HCT116 (cell line): Measurements from ENCODE around the gene SLC25A51. TPM values are rescaled to one million over a fixed set of nuclear protein-coding genes. Genes with fewer than 3 reads are reported as not detected.

ENCODE experiments used
- ATAC-seq: fragments of 200-7000 bp; cut with Tn5 transposase; 2 replicates; pipeline ENCODE4 v1.9.1; 2020; ENCODE audit warnings: mild to moderate bottlenecking, moderate library complexity
- BruUV-seq: library from RNA; stranded (reverse); fragments of 400-500 nt; replicated peaks from 2 replicates; lab custom pipeline; 2021; lab: Mats Ljungman, UMichigan
- CTCF ChIA-PET: fragments of 300-600 bp; sonication (Branson Sonifier 250); formaldehyde crosslinking; loops from one replicate; lab custom pipeline; 2021; ENCODE audit warnings: antibody characterized with exemption; lab: Charles Lee
- POLR2A ChIA-PET: fragments of 300-600, 350-600 bp; sonication (Branson Sonifier 250); formaldehyde crosslinking; loops from one replicate; lab custom pipeline; 2021; ENCODE audit warnings: antibody characterized with exemption; lab: Charles Lee
- RAD21 ChIA-PET, 2 experiments: fragments of 300-600 bp; sonication (Branson Sonifier 250); formaldehyde crosslinking; loops; one replicate each; lab custom pipeline; 2023; ENCODE audit warnings: low total read pairs in 2 of 2; ENCODE audit not compliant: uncharacterized antibody in 2 of 2, unreplicated experiment in 2 of 2, low non-redundant PET in 1 of 2; lab: Charles Lee
- DNase-seq: peaks from one replicate; pipeline ENCODE4 v3.0.0-alpha.2; 2010; ENCODE audit warnings: low read depth, low spot score
- H2AFZ ChIP-seq: fragments of 200-600 bp; shearing (Covaris generic), sonication (generic); 2 replicates; pipeline ENCODE4 v1.6.1; 2017; ENCODE audit warnings: low read depth, mixed run types, mixed read lengths, antibody characterized with exemption, low read length; ENCODE audit not compliant: poor library complexity, severe bottlenecking
- H3K27ac ChIP-seq: 2 replicates; pipeline ENCODE4 v1.5.1; 2012; ENCODE audit warnings: low read depth, low read length
- H3K27me3 ChIP-seq: fragments of 200-600 bp; sonication (generic); 2 replicates; pipeline ENCODE4 v1.6.1; 2016; ENCODE audit warnings: mixed run types, low read length, mixed read lengths; ENCODE audit not compliant: insufficient read depth
- H3K36me3 ChIP-seq, 2 experiments: fragments of 200-500 bp in 1 of 2; fragments of 200-600 bp in 1 of 2; sonication (Bioruptor generic) in 1 of 2; sonication (generic) in 1 of 2; 2 replicates each; pipeline versions ENCODE4 v1.5.1 to v1.6.1; 2014 to 2016; ENCODE audit warnings: low read length in 2 of 2, inconsistent platforms in 1 of 2, mixed read lengths in 1 of 2, mixed run types in 1 of 2; ENCODE audit not compliant: insufficient read depth in 2 of 2, control insufficient read depth in 1 of 2
- H3K4me1 ChIP-seq, 2 experiments: fragments of 200-600 bp in 1 of 2; sonication (generic) in 1 of 2; 2 replicates each; pipeline versions ENCODE4 v1.5.1 to v1.6.1; 2012 to 2017; ENCODE audit warnings: low read length in 2 of 2, inconsistent platforms in 1 of 2, mild to moderate bottlenecking in 1 of 2, mixed read lengths in 1 of 2, mixed run types in 1 of 2, moderate library complexity in 1 of 2; ENCODE audit not compliant: insufficient read depth in 2 of 2, control insufficient read depth in 1 of 2
- H3K4me2 ChIP-seq: fragments of 200-600 bp; sonication (generic); 2 replicates; pipeline ENCODE4 v1.6.1; 2017; ENCODE audit warnings: mixed run types, low read length, mixed read lengths
- H3K4me3 ChIP-seq, 2 experiments: fragments of 200-600 bp in 1 of 2; sonication (generic) in 1 of 2; replicated peaks in 1 of 2; 2 replicates each; pipeline ENCODE4 v1.5.1; 2011 to 2016; ENCODE audit warnings: low read length in 2 of 2, control low read depth in 1 of 2, low read depth in 1 of 2, mild to moderate bottlenecking in 1 of 2, mixed read lengths in 1 of 2, mixed run types in 1 of 2
- H3K79me2 ChIP-seq: fragments of 200-600 bp; sonication (generic); 2 replicates; pipeline ENCODE4 v1.6.1; 2017; ENCODE audit warnings: mild to moderate bottlenecking, mixed run types, low read length, moderate library complexity, mixed read lengths; ENCODE audit not compliant: insufficient read depth
- H3K9ac ChIP-seq: fragments of 200-600 bp; sonication (generic); 2 replicates; pipeline ENCODE4 v1.6.1; 2016; ENCODE audit warnings: low read length, mixed read lengths
- H3K9me2 ChIP-seq: fragments of 200-600 bp; sonication (generic), shearing (Covaris generic); 2 replicates; pipeline ENCODE4 v1.6.1; 2017; ENCODE audit warnings: mixed run types, mild to moderate bottlenecking, moderate library complexity; ENCODE audit not compliant: insufficient read depth
- H3K9me3 ChIP-seq, 2 experiments: fragments of 200-500 bp in 1 of 2; fragments of 200-600 bp in 1 of 2; sonication (Bioruptor generic) in 1 of 2; sonication (generic) in 1 of 2; 2 replicates each; pipeline ENCODE4 v1.6.1; 2014 to 2017; ENCODE audit warnings: low read length in 2 of 2, mixed read lengths in 2 of 2, inconsistent platforms in 1 of 2, low read depth in 1 of 2, mild to moderate bottlenecking in 1 of 2, mixed run types in 1 of 2, moderate library complexity in 1 of 2; ENCODE audit not compliant: control insufficient read depth in 1 of 2, insufficient read depth in 1 of 2
- H4K20me1 ChIP-seq: fragments of 200-600 bp; sonication (generic), shearing (Covaris generic); 2 replicates; pipeline ENCODE4 v1.6.1; 2017; ENCODE audit warnings: mixed run types, mild to moderate bottlenecking, moderate library complexity; ENCODE audit not compliant: insufficient read depth
- CTCF ChIP-seq, 3 experiments: fragments of 200-600 bp in 1 of 3; sonication (generic) in 1 of 3; IDR thresholded peaks in 2 of 3; conservative IDR thresholded peaks in 1 of 3; 2 replicates each; pipeline ENCODE4 v1.5.1; 2012 to 2017; ENCODE audit warnings: low read depth in 2 of 3, low read length in 2 of 3, antibody characterized with exemption in 1 of 3, borderline replicate concordance in 1 of 3, control low read depth in 1 of 3, mild to moderate bottlenecking in 1 of 3, mixed read lengths in 1 of 3, mixed run types in 1 of 3, moderate library complexity in 1 of 3; ENCODE audit not compliant: insufficient read depth in 1 of 3
- JUND ChIP-seq: IDR thresholded peaks from 2 replicates; pipeline ENCODE4 v1.6.1; 2012
- POLR2A ChIP-seq: IDR thresholded peaks from 2 replicates; pipeline ENCODE4 v1.7.0; 2011; ENCODE audit warnings: borderline replicate concordance; ENCODE audit not compliant: insufficient read depth, insufficient read length; ENCODE audit errors: extremely low read depth
- POLR2AphosphoS5 ChIP-seq: IDR thresholded peaks from 2 replicates; pipeline ENCODE4 v1.6.1; 2011; ENCODE audit warnings: mild to moderate bottlenecking, low read depth, low read length, moderate library complexity
- RAD21 ChIP-seq: IDR thresholded peaks from 2 replicates; pipeline ENCODE4 v1.6.1; 2012; ENCODE audit warnings: low read depth, mild to moderate bottlenecking
- SRF ChIP-seq: IDR thresholded peaks from 2 replicates; pipeline ENCODE4 v1.6.1; 2012; ENCODE audit warnings: low read depth
- YY1 ChIP-seq: IDR thresholded peaks from 2 replicates; pipeline ENCODE4 v1.6.1; 2011; ENCODE audit warnings: low read length, low read depth, moderate library complexity, mild to moderate bottlenecking; ENCODE audit not compliant: insufficient replicate concordance; ENCODE audit errors: extremely low read depth
- ZFX ChIP-seq: fragments of 450-650 bp; IDR thresholded peaks from 2 replicates; pipeline ENCODE4 v1.6.1; 2017
- ZNF274 ChIP-seq: fragments of 200-500 bp; sonication (Bioruptor generic); IDR thresholded peaks from 2 replicates; pipeline ENCODE4 v1.6.1; 2014; ENCODE audit warnings: mild to moderate bottlenecking, low read depth, low read length, inconsistent platforms
- intact Hi-C: fragments of 100-400 bp; cut with micrococcal nuclease; formaldehyde crosslinking; loops from 2 replicates; pipeline ENCODE4 v1.10.0; 2022
- total RNA-seq: library from RNA; stranded (reverse); gene quantifications from one replicate; pipeline ENCODE4 v1.2.1, GENCODE V29; 2021; ENCODE audit not compliant: unreplicated experiment

The SLC25A51 gene
- total RNA-seq, 1 experiment from 2014 or later: 27.3 TPM

DNA sequence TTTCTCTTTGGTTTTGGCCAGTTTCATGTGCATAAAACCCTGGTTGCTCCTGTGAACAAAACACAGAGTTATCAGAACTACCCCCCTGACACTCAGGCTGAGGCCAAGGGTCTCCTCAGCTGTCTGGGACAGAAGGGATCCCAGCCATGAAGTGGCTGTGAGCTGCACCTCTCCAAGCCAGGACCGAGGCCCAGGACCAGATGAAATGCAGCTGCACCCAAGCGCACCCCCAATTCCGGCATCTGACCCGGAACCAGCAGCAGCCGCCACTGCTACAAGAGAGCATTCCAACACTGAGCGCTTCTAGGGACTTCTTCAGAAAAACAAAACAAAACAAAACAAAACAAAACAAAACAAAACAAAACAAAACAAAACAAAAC, 16.0 kb upstream of the SLC25A51 start:
- Histone ChIP-seq H3K27ac (no peak overlapping the region), H3K4me1 (peaks cover 0 to 4% of the 10 kb centered on the region in 2 experiments; a peak in 1 of 4 replicates), H3K79me2 (no peaks in the 10 kb centered on the region; the same call in 1 of the 2 replicates), H3K27me3 (no peaks in the 10 kb centered on the region), H3K9me3 (no peaks in the 10 kb centered on the region), H3K9ac (no peak overlapping the region), H3K4me3 (no peak overlapping the region), H3K4me2 (no peak overlapping the region), H3K9me2 (no peaks in the 10 kb centered on the region), H2AFZ (no peak overlapping the region), H4K20me1 (no peaks in the 10 kb centered on the region), H3K36me3 (peaks cover 7 to 23% of the 10 kb centered on the region in 2 experiments; a peak in 3 of 4 replicates)
- BruUV-seq: no TSS peak
- ChIA-PET CTCF (no interaction called here), POLR2A (no interaction called here), RAD21 (no interaction called here)
- TF ChIP-seq POLR2A (no peak), ZFX (no peak), SRF (no peak), POLR2AphosphoS5 (no peak), YY1 (no peak), RAD21 (no peak), ZNF274 (no peak), JUND (no peak), CTCF (IDR thresholded peaks at IDR 0.05 in 2 of 3, conservative IDR thresholded peaks at IDR 0.05 in 1 of 3; ENCODE audit: borderline replicate concordance in 1 of 3, insufficient read depth in 1 of 3, low read depth in 2 of 3, low read length in 2 of 3) (no peak)
- intact Hi-C loops: loop anchor here (5.0 kb wide), 1 partner anchor 47 kb away; no protein-coding TSS in a partner anchor
- DNase-seq (no peak), ATAC-seq (no peak)
